Glomerular visceral epithelial cell (primary cell): Measurements from ENCODE around the gene SPATA7.

Source experiments
- DNase-seq: peaks from one replicate; pipeline ENCODE4 v3.0.0-alpha.2; 2016; ENCODE audit errors: extremely low spot score

SPATA7 gene

DNA sequence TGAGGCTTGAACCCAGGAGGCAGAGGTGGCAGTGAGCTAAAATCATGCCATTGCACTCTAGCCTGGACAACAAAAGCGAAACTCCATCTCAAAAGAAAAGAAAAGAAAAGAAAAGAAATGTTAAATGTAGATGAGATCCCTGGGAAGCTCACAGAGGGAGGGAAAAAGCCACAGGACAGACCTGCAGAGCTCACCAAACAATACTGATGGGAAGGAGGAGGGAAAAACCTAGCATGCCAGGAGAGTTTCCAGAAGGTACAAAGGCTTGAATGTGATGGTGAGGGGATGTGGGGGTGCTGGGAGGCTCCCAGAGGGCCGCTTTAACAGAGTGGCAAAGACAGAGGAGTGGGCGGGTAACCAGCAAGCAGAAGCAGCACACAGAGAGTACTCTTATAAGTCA lies 97.1 kb downstream of the SPATA7 start:
- DNase-seq, result no peak
